NCI-H1092 treated with DMSO at 0.1 percent for 48 hours (cell line): Measurements from ENCODE around the gene LYZL6.
A peak's percentile ranks its signal among the peaks of the same experiment; 100 is the strongest.
"Not testable (repeated sequence)": the region's sequence is repeated elsewhere in the genome, so short reads cannot be mapped to it uniquely, and the experiment has no call there.

ENCODE experiments used
- DNase-seq: peaks from one replicate; lab custom pipeline; 2025; lab: John Stamatoyannopoulos, UW

LYZL6 gene

GRCh38 chr17:35944151-35944550 is 638 bp upstream of the LYZL6 start:
- DNase-seq = no peak

- DNase-seq = no peak
Measured at GRCh38 chr17:35942588-35943186, 826 bp downstream of the LYZL6 start.

- DNase-seq = not testable (repeated sequence)
Measured at GRCh38 chr17:35938492-35938891, 5.0 kb downstream of the LYZL6 start.

GRCh38 chr17:35936063-35936462 is 7.5 kb downstream of the LYZL6 start:
- no peak for DNase-seq

- no peak for DNase-seq
Measured at GRCh38 chr17:35934760-35935159, 8.8 kb downstream of the LYZL6 start.

- DNase-seq = no peak
Measured at GRCh38 chr17:35932586-35932985, 10.9 kb downstream of the LYZL6 start.

- no peak for DNase-seq
Measured at GRCh38 chr17:35931794-35932425, 11.6 kb downstream of the LYZL6 start.

GRCh38 chr17:35930211-35931065 is 13.1 kb downstream of the LYZL6 start, which contains the start of gene RDM1:
TSS of gene RDM1 (minus strand) at chr17:35930773. CDS start at chr17:35930727, 46 bp downstream.
- DNase-seq = peak; percentile 81

GRCh38 chr17:35927714-35928113 is 15.8 kb downstream of the LYZL6 start:
- DNase-seq = no peak

- no peak for DNase-seq
Measured at GRCh38 chr17:35923609-35924114, 19.9 kb downstream of the LYZL6 start.

GRCh38 chr17:35920229-35920628 is 23.3 kb downstream of the LYZL6 start:
- no peak for DNase-seq

- no peak for DNase-seq
Measured at GRCh38 chr17:35918665-35919064, 24.8 kb downstream of the LYZL6 start.

- no peak for DNase-seq
Measured at GRCh38 chr17:35917519-35918213, 25.8 kb downstream of the LYZL6 start.

- DNase-seq = no peak
Measured at GRCh38 chr17:35915153-35915964, 28.2 kb downstream of the LYZL6 start.

- DNase-seq = no peak
Measured at GRCh38 chr17:35914354-35914753, 29.2 kb downstream of the LYZL6 start.

GRCh38 chr17:35913609-35914008 is 29.9 kb downstream of the LYZL6 start:
- no peak for DNase-seq

- DNase-seq = no peak
Measured at GRCh38 chr17:35912942-35913341, 30.6 kb downstream of the LYZL6 start.

- no peak for DNase-seq
Measured at GRCh38 chr17:35912339-35912912, 31.1 kb downstream of the LYZL6 start.

GRCh38 chr17:35909408-35909807 is 34.1 kb downstream of the LYZL6 start:
- DNase-seq = no peak

- DNase-seq = no peak
Measured at GRCh38 chr17:35907691-35908090, 35.8 kb downstream of the LYZL6 start.
